GM03348 (cell line): ENCODE measurements around the gene CAST.
A peak's percentile ranks its signal among the peaks of the same experiment; 100 is the strongest.
"Not testable (repeated sequence)": the region's sequence is repeated elsewhere in the genome, so short reads cannot be mapped to it uniquely, and the experiment has no call there.

Experiments used
- DNase-seq: peaks from one replicate; pipeline ENCODE4 v3.0.0; 2012; ENCODE audit warnings: low spot score

The CAST gene

GRCh38 chr5:96780626-96781025 is 118.5 kb downstream of the CAST start:
- peak; percentile 30 for DNase-seq

- peak; percentile 39 for DNase-seq
These were observed 119.1 kb downstream of the CAST start for GRCh38 chr5:96781031-96781971.

DNA sequence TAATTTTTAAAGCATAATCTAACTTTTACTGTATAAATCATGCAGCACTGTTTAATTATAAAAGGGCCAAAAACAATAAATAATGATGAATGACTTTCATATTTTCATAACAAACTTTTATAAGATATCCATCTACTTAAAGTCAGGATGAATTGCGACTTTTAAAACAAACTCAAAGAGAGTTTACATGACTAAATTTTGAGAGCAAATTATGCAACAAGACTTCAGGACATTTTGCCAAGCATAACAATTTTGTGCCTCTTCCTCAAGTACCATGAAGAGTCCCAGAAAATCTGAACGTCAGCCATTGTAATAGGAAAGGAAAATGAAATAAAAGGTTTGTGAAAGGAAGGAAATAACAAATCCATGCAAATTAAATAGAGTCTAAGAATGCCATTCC is 121.2 kb downstream of the CAST start:
- DNase-seq, result no peak

DNA sequence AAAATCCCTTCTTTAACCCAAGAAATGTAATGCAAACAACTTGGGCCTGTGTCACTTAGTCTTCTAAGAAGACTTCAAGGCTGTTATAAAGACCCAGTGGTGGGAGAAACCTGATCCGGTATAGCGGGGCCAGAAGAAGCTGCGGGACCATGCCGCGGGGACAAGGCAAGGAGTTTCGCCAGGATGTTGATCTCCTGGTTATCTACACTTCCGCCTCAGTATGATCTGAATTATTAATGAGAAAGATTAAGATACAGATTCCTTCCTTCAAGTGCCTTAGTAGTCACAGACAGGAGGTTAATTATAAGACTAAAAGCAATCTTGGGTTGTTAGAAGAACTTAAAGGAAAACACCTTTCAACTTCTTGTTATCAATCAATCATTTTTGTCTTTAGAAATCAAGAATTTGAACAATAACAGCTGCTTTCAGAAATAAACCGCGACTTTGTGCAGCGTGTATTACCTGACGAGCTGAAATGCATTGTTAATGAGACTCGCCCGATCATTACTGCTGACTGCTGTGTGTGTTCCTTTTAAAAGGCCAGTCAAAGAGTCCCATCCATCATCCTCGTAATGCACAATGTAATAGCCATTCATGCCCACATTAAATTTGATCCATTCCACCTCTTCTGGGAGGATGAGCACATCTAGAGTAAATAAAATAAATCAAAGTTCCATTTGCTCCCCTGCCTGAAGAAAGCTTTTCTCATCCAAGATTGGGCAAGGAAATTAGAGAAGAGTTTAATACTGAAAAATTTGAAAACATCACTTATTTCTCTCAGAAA is 123.3 kb downstream of the CAST start:
- no peak for DNase-seq

- DNase-seq, result no peak
These were observed 126.1 kb downstream of the CAST start for GRCh38 chr5:96788112-96788749.

DNA sequence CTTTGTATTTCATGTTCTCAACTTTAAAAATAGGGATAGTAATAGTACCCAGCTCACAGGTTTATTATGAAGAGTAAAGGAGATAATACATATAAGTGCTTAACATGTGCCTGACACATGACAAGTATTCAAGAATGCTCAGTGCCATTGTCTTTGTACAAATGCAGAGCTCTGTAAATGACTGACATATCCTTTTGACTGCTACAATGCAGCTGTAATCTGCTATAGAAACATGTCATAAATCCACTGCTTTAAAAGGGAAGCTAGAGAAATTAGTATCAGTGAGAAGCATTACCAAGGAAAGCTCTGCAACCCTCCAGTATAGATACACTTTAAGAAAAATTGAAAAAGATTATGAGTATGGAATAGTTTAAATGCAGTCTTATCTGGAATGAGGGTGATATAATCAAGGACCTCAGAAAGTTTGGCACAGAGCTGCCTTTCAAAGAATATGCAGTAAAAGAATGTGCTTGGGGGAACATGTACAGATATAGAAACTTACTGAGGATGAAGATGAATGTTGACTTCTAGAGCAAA is 127.7 kb downstream of the CAST start:
- DNase-seq, result no peak

- peak; percentile 33 for DNase-seq
These were observed 128.9 kb downstream of the CAST start for GRCh38 chr5:96790961-96791504.

- no peak for DNase-seq
These were observed 132.6 kb downstream of the CAST start for GRCh38 chr5:96794757-96795156.

GRCh38 chr5:96795626-96796025 is 133.4 kb downstream of the CAST start:
- no peak for DNase-seq

GRCh38 chr5:96796434-96796833 is 134.3 kb downstream of the CAST start:
- DNase-seq, result no peak

GRCh38 chr5:96801718-96802117 is 139.5 kb downstream of the CAST start:
- DNase-seq, result not testable (repeated sequence)

GRCh38 chr5:96807075-96807654 is 145.0 kb downstream of the CAST start:
- peak; percentile 90 for DNase-seq

DNA sequence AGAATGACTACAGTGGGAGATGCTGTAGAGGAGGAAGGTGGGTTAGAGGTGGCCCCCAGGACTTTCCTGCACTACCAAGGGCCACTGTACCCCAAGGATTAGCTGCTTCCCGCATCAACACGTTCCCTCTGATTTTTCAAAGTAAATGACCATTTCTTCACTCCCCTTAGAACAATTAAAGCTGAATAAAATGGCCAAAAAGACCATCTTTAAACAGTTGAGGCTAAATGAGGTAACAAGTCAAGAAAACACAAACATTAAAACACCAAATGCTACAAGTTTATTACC is 146.3 kb downstream of the CAST start:
- DNase-seq, result no peak

DNA sequence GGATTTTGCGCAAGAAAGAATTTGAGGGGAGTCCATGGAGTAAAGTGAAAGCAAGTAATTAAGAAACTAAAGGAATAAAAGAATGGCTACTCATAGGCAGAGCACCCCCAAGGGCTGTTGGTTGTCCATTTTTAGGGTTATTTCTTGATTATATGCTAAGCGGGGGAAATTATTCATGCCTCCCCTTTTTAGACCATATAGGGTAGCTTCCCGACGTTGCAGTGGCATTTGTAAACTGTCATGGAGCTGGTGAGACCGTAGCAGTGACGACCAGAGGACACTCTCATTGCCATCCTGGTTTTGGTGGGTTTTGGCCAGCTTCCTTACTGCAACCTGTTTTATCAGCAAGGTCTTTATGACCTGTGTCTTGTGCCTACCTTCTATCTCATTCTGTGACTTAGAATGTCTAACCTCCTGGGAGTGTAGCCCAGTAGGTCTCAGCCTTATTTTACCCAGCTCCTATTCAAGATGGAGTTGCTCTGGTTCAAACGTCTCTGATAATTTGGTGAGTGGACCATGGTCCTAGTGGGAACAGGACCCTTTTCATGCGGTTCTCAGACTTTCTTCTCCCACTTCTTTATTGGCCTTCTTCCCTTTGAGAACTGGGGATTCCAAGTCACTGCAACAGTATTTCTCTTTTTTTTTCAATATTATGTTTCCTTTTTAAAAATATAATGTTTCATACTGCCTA is 146.8 kb downstream of the CAST start:
- DNase-seq, result no peak

DNA sequence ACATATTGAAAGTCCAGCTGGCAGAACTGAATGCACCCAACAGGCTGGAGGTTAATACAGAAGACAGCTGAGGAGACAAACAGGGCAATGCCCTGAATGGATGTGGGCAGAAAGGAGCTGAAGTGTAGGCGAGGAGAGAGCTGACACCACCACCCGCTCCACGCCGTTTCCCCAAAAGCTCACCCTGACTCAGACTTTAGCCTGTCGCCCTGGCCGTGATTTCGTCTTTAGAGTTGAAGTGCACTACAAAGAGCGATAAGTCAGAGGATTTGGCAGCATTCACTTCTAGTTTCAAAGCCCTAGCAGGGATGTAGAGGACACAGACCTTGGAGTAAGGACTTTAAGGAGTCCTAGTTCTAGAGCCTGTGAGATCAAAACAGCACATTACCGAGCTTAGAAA is 147.7 kb downstream of the CAST start:
- no peak for DNase-seq

- DNase-seq, result no peak
These were observed 150.7 kb downstream of the CAST start for GRCh38 chr5:96812851-96813250.

GRCh38 chr5:96814041-96814440 is 151.9 kb downstream of the CAST start:
- no peak for DNase-seq

DNA sequence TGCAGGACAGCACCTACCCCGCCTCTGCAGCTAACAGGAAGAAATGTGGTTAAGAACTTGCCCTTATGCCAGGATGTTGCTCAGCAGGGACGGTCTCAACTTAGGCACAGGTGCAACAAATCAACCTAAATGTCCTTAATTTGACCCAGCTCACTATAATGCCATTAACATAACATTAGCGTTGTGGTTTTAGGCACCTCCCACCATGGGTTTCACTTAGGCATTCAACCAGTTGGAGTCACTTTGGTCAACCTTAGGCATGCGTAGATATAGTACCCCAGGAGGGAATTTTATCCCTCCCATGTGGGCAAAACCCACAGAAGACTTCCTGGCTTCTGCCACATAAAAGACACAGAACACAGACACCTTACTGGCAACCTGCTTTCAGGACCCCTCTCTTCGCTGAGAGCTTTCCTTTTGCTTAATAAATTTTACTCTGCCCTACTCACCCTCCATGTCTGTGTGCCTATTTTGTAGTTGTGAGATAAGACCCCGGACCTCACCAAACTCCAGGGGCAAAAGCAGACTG is 154.3 kb downstream of the CAST start:
- DNase-seq, result no peak

- no peak for DNase-seq
These were observed 154.8 kb downstream of the CAST start for GRCh38 chr5:96816991-96817390.

GRCh38 chr5:96817506-96817905 is 155.3 kb downstream of the CAST start:
- no peak for DNase-seq
